Gastrocnemius medialis (tissue), 4 donors: ENCODE measurements around the gene SIK2. TPM values are rescaled to one million over a fixed set of nuclear protein-coding genes. Genes with fewer than 3 reads are reported as not detected.

Experiments
- ATAC-seq, 2 donors: fragments of 150-250 bp; one replicate each; pipeline ENCODE4 v1.9.1; 2016
- DNase-seq, 2 donors: peaks; one replicate each; pipeline ENCODE4 v3.0.0-alpha.2; 2019
- H3K27ac ChIP-seq, 4 donors: fragments of 200-600 bp; sonication (generic); 1 replicate in 1 of 4; 2 replicates in 3 of 4; pipeline ENCODE4 v1.5.1; 2016 to 2018; ENCODE audit warnings: mild to moderate bottlenecking in 2 of 4, moderate library complexity in 1 of 4
- H3K27me3 ChIP-seq, 3 donors: fragments of 200-600 bp; sonication (generic) in 2 of 3; 1 replicate in 1 of 3; 2 replicates in 2 of 3; pipeline versions ENCODE4 v1.5.1 to v1.6.0; 2016 to 2019; ENCODE audit warnings: mild to moderate bottlenecking in 1 of 3, moderate library complexity in 1 of 3
- H3K36me3 ChIP-seq, 2 donors: fragments of 200-600 bp; sonication (generic) in 1 of 2; one replicate each; pipeline ENCODE4 v1.5.1; 2017 to 2018
- H3K4me1 ChIP-seq, 2 donors: fragments of 200-600 bp; sonication (generic) in 1 of 2; one replicate each; pipeline ENCODE4 v1.5.1; 2016 to 2017; ENCODE audit warnings: mild to moderate bottlenecking in 2 of 2
- H3K4me3 ChIP-seq, 4 donors: fragments of 200-600 bp; sonication (generic) in 3 of 4; 1 replicate in 1 of 4; 2 replicates in 3 of 4; pipeline ENCODE4 v1.5.1; 2016 to 2019; ENCODE audit warnings: mild to moderate bottlenecking in 2 of 4
- H3K9me3 ChIP-seq, 3 donors: fragments of 200-600 bp; sonication (generic) in 2 of 3; 1 replicate in 1 of 3; 2 replicates in 2 of 3; pipeline ENCODE4 v1.5.1; 2016 to 2019
- CTCF ChIP-seq, 5 experiments: fragments of 450-650 bp in 3 of 5; fragments of 200-600 bp in 2 of 5; sonication (generic) in 2 of 5; IDR thresholded peaks in 4 of 5; conservative IDR thresholded peaks in 1 of 5; 1 replicate in 4 of 5; 2 replicates in 1 of 5; pipeline ENCODE4 v1.5.1; 2016 to 2019; ENCODE audit warnings: antibody characterized with exemption in 5 of 5, mild to moderate bottlenecking in 3 of 5, moderate library complexity in 3 of 5
- POLR2A ChIP-seq, 2 donors: fragments of 450-650 bp; IDR thresholded peaks; one replicate each; pipeline ENCODE4 v1.6.1; 2017; ENCODE audit warnings: antibody characterized with exemption in 2 of 2, mild to moderate bottlenecking in 2 of 2, moderate library complexity in 2 of 2
- in situ Hi-C, 4 donors: fragments of 200-750 bp; cut with MboI; loops; one replicate each; pipeline versions ENCODE4 v1.15.0 to v1.8.0; 2017; ENCODE audit warnings: low sequenced_read_pairs in 4 of 4
- intact Hi-C: fragments of 100-400 bp; cut with DNase I; formaldehyde crosslinking; loops from one replicate; pipeline ENCODE4 v1.15.1; 2023; ENCODE audit warnings: low total_unique reads
- total RNA-seq, 4 donors: library from RNA; depleted of rRNA; stranded (reverse); fragments of >200 nt; gene quantifications; one replicate each; pipeline versions ENCODE4 v1.1.0 to v1.2.3, GENCODE V29; 2016

Gene SIK2
- total RNA-seq, 4 donors from 2014 or later = 16.5 to 98.7 (median 43.8) TPM

GRCh38 chr11:111612224-111612623, 10.0 kb downstream of the SIK2 start:
- in situ Hi-C loops (no loop called here), intact Hi-C loops (no loop called here)
- H3K4me1 ChIP-seq = peaks cover 6 to 7% of the 10 kb centered on the region in 2 donors
- ATAC-seq (no peak), DNase-seq (no peak)
- H3K36me3 ChIP-seq = peaks cover 0 to 12% of the 10 kb centered on the region in 2 donors
- H3K27me3 ChIP-seq = no peaks in the 10 kb centered on the region
- no peak overlapping the region for H3K27ac ChIP-seq
- H3K4me3 ChIP-seq = no peak overlapping the region
- no peak for TF ChIP-seq POLR2A (IDR thresholded peaks at IDR 0.05)
- TF ChIP-seq CTCF (IDR thresholded peaks at IDR 0.05 in 4 of 5, conservative IDR thresholded peaks at IDR 0.05 in 1 of 5) = no peak
- no peaks in the 10 kb centered on the region for H3K9me3 ChIP-seq

- in situ Hi-C loops = no loop called here
Measured at GRCh38 chr11:111617286-111617685, 15.0 kb downstream of the SIK2 start.

GRCh38 chr11:111620518-111620917, 18.3 kb downstream of the SIK2 start:
- no peak for TF ChIP-seq POLR2A (IDR thresholded peaks at IDR 0.05)
- TF ChIP-seq CTCF (IDR thresholded peaks at IDR 0.05 in 4 of 5, conservative IDR thresholded peaks at IDR 0.05 in 1 of 5) = no peak
- no peak overlapping the region for H3K27ac ChIP-seq
- H3K9me3 ChIP-seq = no peaks in the 10 kb centered on the region
- ATAC-seq (no peak), DNase-seq (no peak)
- in situ Hi-C loops (no loop called here), intact Hi-C loops (no loop called here)
- H3K27me3 ChIP-seq = no peaks in the 10 kb centered on the region
- H3K4me1 ChIP-seq = no peaks in the 10 kb centered on the region
- peaks cover 0 to 50% of the 10 kb centered on the region in 2 donors for H3K36me3 ChIP-seq
- no peak overlapping the region for H3K4me3 ChIP-seq

More at GRCh38 chr11:111617286-111617685, 15.0 kb downstream of the SIK2 start:
- no peaks in the 10 kb centered on the region for H3K27me3 ChIP-seq
- TF ChIP-seq POLR2A (IDR thresholded peaks at IDR 0.05) (no peak), CTCF (IDR thresholded peaks at IDR 0.05 in 4 of 5, conservative IDR thresholded peaks at IDR 0.05 in 1 of 5) (no peak)
- peaks cover 0 to 50% of the 10 kb centered on the region in 2 donors for H3K36me3 ChIP-seq
- no peaks in the 10 kb centered on the region for H3K9me3 ChIP-seq
- H3K4me3 ChIP-seq = no peak overlapping the region
- no peaks in the 10 kb centered on the region for H3K4me1 ChIP-seq
- ATAC-seq (no peak), DNase-seq (no peak)
- intact Hi-C loops = no loop called here
- H3K27ac ChIP-seq = no peak overlapping the region

- DNase-seq = no peak
- ATAC-seq = no peak
- Histone ChIP-seq H3K27ac (no peak overlapping the region), H3K9me3 (no peaks in the 10 kb centered on the region), H3K27me3 (no peaks in the 10 kb centered on the region), H3K4me3 (no peak overlapping the region), H3K4me1 (peaks cover 20 to 27% of the 10 kb centered on the region in 2 donors), H3K36me3 (peaks cover 0 to 26% of the 10 kb centered on the region in 2 donors)
- intact Hi-C loops (no loop called here), in situ Hi-C loops (no loop called here)
- TF ChIP-seq POLR2A (IDR thresholded peaks at IDR 0.05) (no peak), CTCF (IDR thresholded peaks at IDR 0.05 in 4 of 5, conservative IDR thresholded peaks at IDR 0.05 in 1 of 5) (no peak)
Measured at GRCh38 chr11:111623527-111624030, 21.3 kb downstream of the SIK2 start.

GRCh38 chr11:111624608-111625007, 22.4 kb downstream of the SIK2 start:
- DNase-seq (no peak), ATAC-seq (no peak)
- intact Hi-C loops = no loop called here
- in situ Hi-C loops = no loop called here
- no peak overlapping the region for H3K27ac ChIP-seq
- no peak for TF ChIP-seq CTCF (IDR thresholded peaks at IDR 0.05 in 4 of 5, conservative IDR thresholded peaks at IDR 0.05 in 1 of 5)
- TF ChIP-seq POLR2A (IDR thresholded peaks at IDR 0.05) = no peak
- peaks cover 23 to 27% of the 10 kb centered on the region in 2 donors for H3K4me1 ChIP-seq
- no peak overlapping the region for H3K4me3 ChIP-seq
- no peaks in the 10 kb centered on the region for H3K9me3 ChIP-seq
- H3K27me3 ChIP-seq = no peaks in the 10 kb centered on the region
- H3K36me3 ChIP-seq = peaks cover 0 to 16% of the 10 kb centered on the region in 2 donors
